ENCODE data around the gene JMY. TPM values are rescaled to one million over a fixed set of nuclear protein-coding genes. Genes with fewer than 3 reads are reported as not detected.

The JMY gene
- total RNA-seq, 1 donor from 2014 or later = 7.0 TPM

DNA sequence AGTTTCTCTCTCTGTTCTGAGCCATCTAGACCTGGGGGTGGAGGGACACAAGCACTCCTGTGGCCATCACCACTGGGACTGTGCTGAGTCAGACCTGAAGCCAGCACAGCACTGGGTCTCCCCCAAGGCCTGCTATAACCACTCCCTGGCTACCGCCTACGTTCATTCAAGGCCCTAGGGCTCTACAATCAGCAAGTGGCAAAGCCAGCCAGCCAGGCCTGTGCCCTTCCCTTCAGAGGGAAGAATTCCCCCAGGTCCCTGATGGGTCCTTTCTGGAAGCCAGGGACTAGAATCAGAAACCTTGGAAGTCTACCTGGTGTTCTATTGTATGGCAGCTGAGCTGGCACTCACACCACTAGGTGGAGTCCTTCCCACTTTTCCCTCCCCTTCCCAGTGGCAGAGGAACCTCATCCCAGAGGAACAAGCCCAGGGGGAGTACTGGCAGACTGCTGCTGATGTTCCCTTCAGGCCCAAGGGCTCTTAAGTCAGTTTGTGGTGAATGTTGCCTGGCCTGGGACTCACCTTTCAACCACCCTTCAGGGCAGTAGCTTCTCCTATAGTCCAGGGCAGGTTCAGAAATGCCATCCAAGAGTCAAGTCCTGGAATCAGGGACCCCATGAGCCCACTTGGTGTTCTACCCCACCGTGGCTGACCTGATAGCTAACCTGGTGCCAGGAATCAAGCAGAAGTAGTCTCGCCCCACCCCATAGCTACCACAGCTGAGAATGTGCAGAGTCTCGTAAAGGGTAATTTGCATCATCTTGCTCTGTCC lies 20.0 kb downstream of the JMY start:
- H3K4me2 ChIP-seq (ENCODE audit: low read length) = no peak overlapping the region
- no peak for TF ChIP-seq EZH2 (IDR thresholded peaks at IDR 0.05; ENCODE audit: insufficient read depth, low read length)
- TF ChIP-seq, protein P1, sequence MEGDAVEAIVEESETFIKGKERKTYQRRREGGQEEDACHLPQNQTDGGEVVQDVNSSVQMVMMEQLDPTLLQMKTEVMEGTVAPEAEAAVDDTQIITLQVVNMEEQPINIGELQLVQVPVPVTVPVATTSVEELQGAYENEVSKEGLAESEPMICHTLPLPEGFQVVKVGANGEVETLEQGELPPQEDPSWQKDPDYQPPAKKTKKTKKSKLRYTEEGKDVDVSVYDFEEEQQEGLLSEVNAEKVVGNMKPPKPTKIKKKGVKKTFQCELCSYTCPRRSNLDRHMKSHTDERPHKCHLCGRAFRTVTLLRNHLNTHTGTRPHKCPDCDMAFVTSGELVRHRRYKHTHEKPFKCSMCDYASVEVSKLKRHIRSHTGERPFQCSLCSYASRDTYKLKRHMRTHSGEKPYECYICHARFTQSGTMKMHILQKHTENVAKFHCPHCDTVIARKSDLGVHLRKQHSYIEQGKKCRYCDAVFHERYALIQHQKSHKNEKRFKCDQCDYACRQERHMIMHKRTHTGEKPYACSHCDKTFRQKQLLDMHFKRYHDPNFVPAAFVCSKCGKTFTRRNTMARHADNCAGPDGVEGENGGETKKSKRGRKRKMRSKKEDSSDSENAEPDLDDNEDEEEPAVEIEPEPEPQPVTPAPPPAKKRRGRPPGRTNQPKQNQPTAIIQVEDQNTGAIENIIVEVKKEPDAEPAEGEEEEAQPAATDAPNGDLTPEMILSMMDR (IDR thresholded peaks at IDR 0.05; ENCODE audit: insufficient read depth, low read depth, low read length) = peak; percentile 51
- Mint-ChIP-seq H3K4me1 (ENCODE audit: low read depth, unreplicated experiment) (peaks cover 12% of the 10 kb centered on the region), H3K27me3 (ENCODE audit: low read depth, unreplicated experiment) (no peaks in the 10 kb centered on the region), H3K36me3 (ENCODE audit: low read depth, unreplicated experiment) (no peaks in the 10 kb centered on the region), H3K27ac (ENCODE audit: unreplicated experiment) (no peak overlapping the region), H3K4me3 (ENCODE audit: unreplicated experiment) (no peak overlapping the region), H3K9me3 (ENCODE audit: unreplicated experiment) (no peaks in the 10 kb centered on the region)
- no peak overlapping the region for H3K9ac ChIP-seq (ENCODE audit: low read length)
- peaks cover 24% of the 10 kb centered on the region for H4K20me1 ChIP-seq (ENCODE audit: insufficient read depth, low read length)
- H3K4me1 ChIP-seq (ENCODE audit: insufficient read depth, low read length) = no peaks in the 10 kb centered on the region
- no peaks in the 10 kb centered on the region for H3K27me3 ChIP-seq (ENCODE audit: insufficient read depth, low read length)
- H2AFZ ChIP-seq (ENCODE audit: low read depth, low read length) = no peak overlapping the region
- no peak overlapping the region for H3K27ac ChIP-seq (ENCODE audit: low read depth, low read length)
- H3K9me3 ChIP-seq (ENCODE audit: insufficient read depth, low read depth, low read length) = no peaks in the 10 kb centered on the region
- no peak overlapping the region for H3K4me3 ChIP-seq (ENCODE audit: insufficient read depth, low read depth, low read length)
- no peaks in the 10 kb centered on the region for H3K36me3 ChIP-seq (ENCODE audit: insufficient read depth, low read length)
- H3K79me2 ChIP-seq (ENCODE audit: insufficient read depth, low read length) = no peaks in the 10 kb centered on the region
- DNase-seq (ENCODE audit: low read depth) = peak; percentile 5
- no peak for FAIRE-seq

DNA sequence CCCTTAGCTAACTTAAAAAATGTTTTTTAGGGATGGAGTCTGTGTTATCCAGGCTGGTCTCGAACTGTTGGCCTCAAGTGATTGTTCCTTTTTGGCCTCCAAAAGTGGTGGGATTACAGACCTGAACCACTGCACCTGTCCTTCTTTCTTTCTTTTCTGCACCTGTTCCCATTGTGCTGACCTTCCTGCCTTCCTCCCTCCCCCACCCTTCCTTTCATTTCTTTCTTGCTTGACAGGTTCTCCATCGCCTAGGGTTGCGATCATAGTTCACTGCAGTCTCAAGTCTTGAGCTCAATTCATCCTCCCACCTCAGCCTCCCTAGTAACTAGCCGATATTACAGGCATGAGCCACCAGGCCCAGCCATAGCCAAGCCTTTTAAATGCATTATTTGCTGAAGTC lies 20.6 kb downstream of the JMY start:
- H3K4me1 ChIP-seq (ENCODE audit: insufficient read depth, low read length) = no peaks in the 10 kb centered on the region
- no peaks in the 10 kb centered on the region for H3K9me3 ChIP-seq (ENCODE audit: insufficient read depth, low read depth, low read length)
- H3K36me3 Mint-ChIP-seq (ENCODE audit: low read depth, unreplicated experiment) = no peaks in the 10 kb centered on the region
- peak overlapping the region; percentile 41 for H3K27ac Mint-ChIP-seq (ENCODE audit: unreplicated experiment)
- no peak overlapping the region for H3K27ac ChIP-seq (ENCODE audit: low read depth, low read length)
- H3K4me1 Mint-ChIP-seq (ENCODE audit: low read depth, unreplicated experiment) = peaks cover 12% of the 10 kb centered on the region
- H3K4me3 ChIP-seq (ENCODE audit: insufficient read depth, low read depth, low read length) = no peak overlapping the region
- H3K9ac ChIP-seq (ENCODE audit: low read length) = no peak overlapping the region
- peaks cover 24% of the 10 kb centered on the region for H4K20me1 ChIP-seq (ENCODE audit: insufficient read depth, low read length)
- H3K9me3 Mint-ChIP-seq (ENCODE audit: unreplicated experiment) = no peaks in the 10 kb centered on the region
- H3K4me2 ChIP-seq (ENCODE audit: low read length) = no peak overlapping the region
- TF ChIP-seq EZH2 (IDR thresholded peaks at IDR 0.05; ENCODE audit: insufficient read depth, low read length) = no peak
- TF ChIP-seq, protein P1 (IDR thresholded peaks at IDR 0.05; ENCODE audit: insufficient read depth, low read depth, low read length) = no peak
- no peaks in the 10 kb centered on the region for H3K27me3 Mint-ChIP-seq (ENCODE audit: low read depth, unreplicated experiment)
- H2AFZ ChIP-seq (ENCODE audit: low read depth, low read length) = no peak overlapping the region
- no peak overlapping the region for H3K4me3 Mint-ChIP-seq (ENCODE audit: unreplicated experiment)
- FAIRE-seq = no peak
- H3K36me3 ChIP-seq (ENCODE audit: insufficient read depth, low read length) = no peaks in the 10 kb centered on the region
- H3K27me3 ChIP-seq (ENCODE audit: insufficient read depth, low read length) = no peaks in the 10 kb centered on the region
- DNase-seq (ENCODE audit: low read depth) = no peak
- H3K79me2 ChIP-seq (ENCODE audit: insufficient read depth, low read length) = no peaks in the 10 kb centered on the region

DNA sequence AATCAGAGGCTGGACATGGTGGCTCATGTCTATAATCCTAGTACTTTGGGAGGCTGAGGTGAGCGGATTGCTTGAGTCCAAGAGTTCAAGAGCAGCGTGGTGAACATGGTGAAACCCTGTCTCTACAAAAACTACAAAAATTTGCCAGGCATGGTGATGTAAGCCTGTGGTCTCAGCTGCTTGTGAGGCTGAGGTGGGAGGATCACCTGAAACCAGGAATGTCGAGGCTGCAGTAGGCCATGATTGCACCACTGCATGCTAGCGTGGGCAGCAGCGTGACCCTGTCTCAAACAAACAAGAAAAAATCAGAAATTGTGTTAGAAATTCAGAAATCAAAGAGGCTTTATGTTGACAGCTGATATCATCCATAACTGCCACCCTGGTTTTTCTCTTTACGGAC lies 21.4 kb downstream of the JMY start:
- no peak overlapping the region for H3K4me2 ChIP-seq (ENCODE audit: low read length)
- H3K27me3 ChIP-seq (ENCODE audit: insufficient read depth, low read length) = no peaks in the 10 kb centered on the region
- H3K9ac ChIP-seq (ENCODE audit: low read length) = no peak overlapping the region
- no peak overlapping the region for H3K4me3 ChIP-seq (ENCODE audit: insufficient read depth, low read depth, low read length)
- no peaks in the 10 kb centered on the region for H3K79me2 ChIP-seq (ENCODE audit: insufficient read depth, low read length)
- FAIRE-seq = no peak
- Mint-ChIP-seq H3K36me3 (ENCODE audit: low read depth, unreplicated experiment) (no peaks in the 10 kb centered on the region), H3K4me1 (ENCODE audit: low read depth, unreplicated experiment) (peaks cover 12% of the 10 kb centered on the region), H3K4me3 (ENCODE audit: unreplicated experiment) (no peak overlapping the region), H3K27me3 (ENCODE audit: low read depth, unreplicated experiment) (no peaks in the 10 kb centered on the region), H3K9me3 (ENCODE audit: unreplicated experiment) (no peaks in the 10 kb centered on the region), H3K27ac (ENCODE audit: unreplicated experiment) (no peak overlapping the region)
- no peak for TF ChIP-seq EZH2 (IDR thresholded peaks at IDR 0.05; ENCODE audit: insufficient read depth, low read length)
- TF ChIP-seq, protein P1 (IDR thresholded peaks at IDR 0.05; ENCODE audit: insufficient read depth, low read depth, low read length) = no peak
- peaks cover 24% of the 10 kb centered on the region for H4K20me1 ChIP-seq (ENCODE audit: insufficient read depth, low read length)
- no peaks in the 10 kb centered on the region for H3K36me3 ChIP-seq (ENCODE audit: insufficient read depth, low read length)
- DNase-seq (ENCODE audit: low read depth) = no peak
- no peak overlapping the region for H3K27ac ChIP-seq (ENCODE audit: low read depth, low read length)
- no peak overlapping the region for H2AFZ ChIP-seq (ENCODE audit: low read depth, low read length)
- H3K9me3 ChIP-seq (ENCODE audit: insufficient read depth, low read depth, low read length) = no peaks in the 10 kb centered on the region
- H3K4me1 ChIP-seq (ENCODE audit: insufficient read depth, low read length) = no peaks in the 10 kb centered on the region

All from astrocyte (in vitro differentiated cells and primary cell).